Testis (tissue), 2 donors: ENCODE measurements around the gene DTNA.

Experiments
- POLR2A ChIP-seq: fragments of 450-650 bp; IDR thresholded peaks from one replicate; pipeline ENCODE4 v1.6.1; 2017; ENCODE audit warnings: antibody characterized with exemption, mild to moderate bottlenecking, moderate library complexity
- TF ChIP-seq, protein P1 (sequence below), 3 experiments: fragments of 450-650 bp in 2 of 3; fragments of 200-600 bp in 1 of 3; sonication (generic) in 1 of 3; IDR thresholded peaks; one replicate each; pipeline ENCODE4 v1.5.1; 2016 to 2019; ENCODE audit warnings: antibody characterized with exemption in 3 of 3, mild to moderate bottlenecking in 2 of 3, moderate library complexity in 1 of 3

- no peak for TF ChIP-seq POLR2A
- TF ChIP-seq, protein P1, sequence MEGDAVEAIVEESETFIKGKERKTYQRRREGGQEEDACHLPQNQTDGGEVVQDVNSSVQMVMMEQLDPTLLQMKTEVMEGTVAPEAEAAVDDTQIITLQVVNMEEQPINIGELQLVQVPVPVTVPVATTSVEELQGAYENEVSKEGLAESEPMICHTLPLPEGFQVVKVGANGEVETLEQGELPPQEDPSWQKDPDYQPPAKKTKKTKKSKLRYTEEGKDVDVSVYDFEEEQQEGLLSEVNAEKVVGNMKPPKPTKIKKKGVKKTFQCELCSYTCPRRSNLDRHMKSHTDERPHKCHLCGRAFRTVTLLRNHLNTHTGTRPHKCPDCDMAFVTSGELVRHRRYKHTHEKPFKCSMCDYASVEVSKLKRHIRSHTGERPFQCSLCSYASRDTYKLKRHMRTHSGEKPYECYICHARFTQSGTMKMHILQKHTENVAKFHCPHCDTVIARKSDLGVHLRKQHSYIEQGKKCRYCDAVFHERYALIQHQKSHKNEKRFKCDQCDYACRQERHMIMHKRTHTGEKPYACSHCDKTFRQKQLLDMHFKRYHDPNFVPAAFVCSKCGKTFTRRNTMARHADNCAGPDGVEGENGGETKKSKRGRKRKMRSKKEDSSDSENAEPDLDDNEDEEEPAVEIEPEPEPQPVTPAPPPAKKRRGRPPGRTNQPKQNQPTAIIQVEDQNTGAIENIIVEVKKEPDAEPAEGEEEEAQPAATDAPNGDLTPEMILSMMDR (IDR thresholded peaks at IDR 0.05) = no peak
Measured at GRCh38 chr18:34729740-34730355, 19.8 kb downstream of the DTNA start.
